ENCODE results near the gene UACA. TPM values are rescaled to one million over a fixed set of nuclear protein-coding genes. Genes with fewer than 3 reads are reported as not detected.

Gene UACA
- polyA plus RNA-seq, 1 of the 3 experiments (the other 2 are of a cell fraction): 35.9 TPM

DNA sequence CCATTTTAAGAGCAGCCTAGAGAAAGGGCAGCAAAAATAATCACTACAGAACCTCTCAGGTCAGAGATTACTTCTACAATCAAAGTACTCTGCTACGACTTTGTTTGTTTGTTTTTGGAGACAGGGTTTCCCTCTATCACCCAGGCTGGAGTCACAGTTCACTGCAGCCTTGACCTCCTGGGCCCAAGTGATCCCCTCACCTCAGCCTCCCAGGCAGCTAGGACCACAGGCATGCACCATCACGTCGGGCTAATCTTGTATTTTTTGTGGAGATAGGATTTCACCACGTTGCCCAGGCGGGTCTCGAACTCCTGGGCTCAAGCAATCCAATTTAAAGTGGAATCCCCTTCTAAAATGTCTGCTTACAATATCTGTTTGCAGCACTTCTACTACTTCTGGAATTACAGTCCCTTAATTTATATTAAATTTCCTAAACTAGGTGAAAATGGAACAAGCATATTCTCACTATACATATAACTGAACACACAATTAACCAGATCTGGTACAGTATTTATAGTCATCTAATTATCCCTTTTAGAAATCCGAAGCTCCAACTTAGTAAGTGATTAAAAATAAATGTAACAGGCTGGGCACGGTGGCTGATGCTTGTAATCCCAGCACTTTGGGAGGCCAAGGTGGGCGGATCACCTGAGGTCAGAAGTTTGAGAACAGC, 4.4 kb downstream of the UACA start:
- H3K79me2 ChIP-seq (ENCODE audit: insufficient read depth): peaks cover 93% of the 10 kb centered on the region
- H3K36me3 ChIP-seq (replicated peaks in 1 of 2; ENCODE audit: control insufficient read depth in 1 of 2, insufficient read depth in 2 of 2, low read length in 1 of 2): peaks cover 0 to 38% of the 10 kb centered on the region in 2 experiments
- no peak overlapping the region for H3K27ac ChIP-seq (ENCODE audit: low read depth in 2 of 2, low read length in 1 of 2)
- POLR2A ChIA-PET: no interaction called here
- TF ChIP-seq MXI1 (IDR thresholded peaks at IDR 0.05; ENCODE audit: low read depth, low read length) (no peak), SMC3 (IDR thresholded peaks at IDR 0.05; ENCODE audit: low read depth, low read length) (no peak), TEAD4 (IDR thresholded peaks at IDR 0.05; ENCODE audit: borderline replicate concordance, insufficient read depth) (no peak), TAF1 (IDR thresholded peaks at IDR 0.05; ENCODE audit: borderline replicate concordance, low read depth, low read length) (no peak), ELF1 (IDR thresholded peaks at IDR 0.05) (no peak), RAD21 (IDR thresholded peaks at IDR 0.05; ENCODE audit: low read length) (no peak), CHD2 (IDR thresholded peaks at IDR 0.05; ENCODE audit: low read length, partially characterized antibody) (no peak), FOXJ3 (CRISPR knock-in tag; IDR thresholded peaks at IDR 0.05) (no peak), RCOR1 (IDR thresholded peaks at IDR 0.05; ENCODE audit: low read length) (no peak)
- TF ChIP-seq, protein P1, sequence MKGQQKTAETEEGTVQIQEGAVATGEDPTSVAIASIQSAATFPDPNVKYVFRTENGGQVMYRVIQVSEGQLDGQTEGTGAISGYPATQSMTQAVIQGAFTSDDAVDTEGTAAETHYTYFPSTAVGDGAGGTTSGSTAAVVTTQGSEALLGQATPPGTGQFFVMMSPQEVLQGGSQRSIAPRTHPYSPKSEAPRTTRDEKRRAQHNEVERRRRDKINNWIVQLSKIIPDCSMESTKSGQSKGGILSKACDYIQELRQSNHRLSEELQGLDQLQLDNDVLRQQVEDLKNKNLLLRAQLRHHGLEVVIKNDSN (IDR thresholded peaks at IDR 0.05; ENCODE audit: borderline replicate concordance, low read depth): no peak
- TF ChIP-seq, protein P2, sequence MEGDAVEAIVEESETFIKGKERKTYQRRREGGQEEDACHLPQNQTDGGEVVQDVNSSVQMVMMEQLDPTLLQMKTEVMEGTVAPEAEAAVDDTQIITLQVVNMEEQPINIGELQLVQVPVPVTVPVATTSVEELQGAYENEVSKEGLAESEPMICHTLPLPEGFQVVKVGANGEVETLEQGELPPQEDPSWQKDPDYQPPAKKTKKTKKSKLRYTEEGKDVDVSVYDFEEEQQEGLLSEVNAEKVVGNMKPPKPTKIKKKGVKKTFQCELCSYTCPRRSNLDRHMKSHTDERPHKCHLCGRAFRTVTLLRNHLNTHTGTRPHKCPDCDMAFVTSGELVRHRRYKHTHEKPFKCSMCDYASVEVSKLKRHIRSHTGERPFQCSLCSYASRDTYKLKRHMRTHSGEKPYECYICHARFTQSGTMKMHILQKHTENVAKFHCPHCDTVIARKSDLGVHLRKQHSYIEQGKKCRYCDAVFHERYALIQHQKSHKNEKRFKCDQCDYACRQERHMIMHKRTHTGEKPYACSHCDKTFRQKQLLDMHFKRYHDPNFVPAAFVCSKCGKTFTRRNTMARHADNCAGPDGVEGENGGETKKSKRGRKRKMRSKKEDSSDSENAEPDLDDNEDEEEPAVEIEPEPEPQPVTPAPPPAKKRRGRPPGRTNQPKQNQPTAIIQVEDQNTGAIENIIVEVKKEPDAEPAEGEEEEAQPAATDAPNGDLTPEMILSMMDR (IDR thresholded peaks at IDR 0.05): no peak
- H3F3A ChIP-seq (replicated peaks; ENCODE audit: insufficient read depth): peaks cover 7% of the 10 kb centered on the region
- H3K4me3 ChIP-seq (ENCODE audit: low read depth in 2 of 2, low read length in 1 of 2): peak overlapping the region in 1 of 2 experiments; percentile 79; a peak in 1 of 4 replicates
- CTCF ChIA-PET: no interaction called here
- peaks cover 68% of the 10 kb centered on the region for H4K20me1 ChIP-seq (ENCODE audit: insufficient read depth)
- no peaks in the 10 kb centered on the region for H3K9me3 ChIP-seq
- no peak overlapping the region for H2AFZ ChIP-seq (ENCODE audit: low read depth)
- 86% methylated on average over 9 of the region's 9 CpGs for WGBS (ENCODE audit: low lambda C conversion rate)
- peaks cover 5 to 8% of the 10 kb centered on the region in 2 experiments; a peak in 3 of 4 replicates for H3K4me1 ChIP-seq (ENCODE audit: control insufficient read depth in 1 of 2, insufficient read depth in 2 of 2, low read depth in 1 of 2, low read length in 1 of 2)
- H3K9me2 ChIP-seq: no peaks in the 10 kb centered on the region
- no peak for DNase-seq
- H3K4me2 ChIP-seq: peak overlapping the region; percentile 92; the same call in 1 of the 2 replicates
- no peak overlapping the region for H3K9ac ChIP-seq
- no peaks in the 10 kb centered on the region for H3K27me3 ChIP-seq (ENCODE audit: insufficient read depth)

DNA sequence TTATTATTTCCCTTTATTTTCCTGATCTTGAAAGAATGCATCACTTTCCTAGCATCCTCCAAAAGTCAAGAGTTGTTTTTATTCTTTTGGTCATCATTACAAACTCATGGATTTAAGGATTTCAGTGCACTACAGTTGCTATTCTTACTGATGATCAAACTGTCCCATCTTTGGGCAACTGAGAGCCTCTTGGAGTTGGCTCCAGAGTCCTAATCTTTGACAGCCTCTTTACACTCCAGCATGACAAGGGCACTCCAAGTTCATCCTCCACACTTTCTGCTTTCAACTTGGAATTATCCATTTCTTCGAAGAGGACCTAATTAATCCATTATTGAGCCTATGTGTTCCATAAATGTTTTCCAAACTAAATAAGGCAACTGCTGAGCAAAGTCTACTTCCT, 5.7 kb downstream of the UACA start:
- peaks cover 0 to 46% of the 10 kb centered on the region in 2 experiments for H3K36me3 ChIP-seq (replicated peaks in 1 of 2; ENCODE audit: control insufficient read depth in 1 of 2, insufficient read depth in 2 of 2, low read length in 1 of 2)
- H3K27me3 ChIP-seq (ENCODE audit: insufficient read depth): no peaks in the 10 kb centered on the region
- H3K9me3 ChIP-seq: no peaks in the 10 kb centered on the region
- no peak overlapping the region for H3K9ac ChIP-seq
- peak overlapping the region; percentile 13; the same call in 1 of the 2 replicates for H3K4me2 ChIP-seq
- H3K9me2 ChIP-seq: no peaks in the 10 kb centered on the region
- no peak overlapping the region for H3K4me3 ChIP-seq (ENCODE audit: low read depth in 2 of 2, low read length in 1 of 2)
- H3K4me1 ChIP-seq (ENCODE audit: control insufficient read depth in 1 of 2, insufficient read depth in 2 of 2, low read depth in 1 of 2, low read length in 1 of 2): peaks cover 5 to 8% of the 10 kb centered on the region in 2 experiments; a peak in 3 of 4 replicates
- H3K27ac ChIP-seq (ENCODE audit: low read depth in 2 of 2, low read length in 1 of 2): no peak overlapping the region
- ChIA-PET CTCF (interaction anchor here (1.0 to 1.2 kb wide), 2 partner anchors 35 to 54 kb away, joined by 3 read pairs; no protein-coding TSS in a partner anchor), POLR2A (no interaction called here)
- peaks cover 100% of the 10 kb centered on the region for H3K79me2 ChIP-seq (ENCODE audit: insufficient read depth)
- no peak overlapping the region for H2AFZ ChIP-seq (ENCODE audit: low read depth)
- H4K20me1 ChIP-seq (ENCODE audit: insufficient read depth): peaks cover 81% of the 10 kb centered on the region
- DNase-seq: no peak
- peaks cover 11% of the 10 kb centered on the region for H3F3A ChIP-seq (replicated peaks; ENCODE audit: insufficient read depth)
- 88% methylated on average over 1 of the region's 1 CpG for WGBS (ENCODE audit: low lambda C conversion rate)
- no peak for TF ChIP-seq FOXJ3 (CRISPR knock-in tag; IDR thresholded peaks at IDR 0.05)
- no peak for TF ChIP-seq POLR2AphosphoS5 (IDR thresholded peaks at IDR 0.05; ENCODE audit: low read depth, low read length)
- no peak for TF ChIP-seq NFIC (IDR thresholded peaks at IDR 0.05; ENCODE audit: borderline replicate concordance)
- no peak for TF ChIP-seq TAF1 (IDR thresholded peaks at IDR 0.05; ENCODE audit: borderline replicate concordance, low read depth, low read length)
- no peak for TF ChIP-seq MXI1 (IDR thresholded peaks at IDR 0.05; ENCODE audit: low read depth, low read length)
- no peak for TF ChIP-seq CHD2 (IDR thresholded peaks at IDR 0.05; ENCODE audit: low read length, partially characterized antibody)
- TF ChIP-seq RFX5 (IDR thresholded peaks at IDR 0.05; ENCODE audit: low read length): no peak
- TF ChIP-seq FOXM1 (IDR thresholded peaks at IDR 0.05; ENCODE audit: low read depth): no peak
- TF ChIP-seq GABPA (IDR thresholded peaks at IDR 0.05; ENCODE audit: low read depth): no peak
- no peak for TF ChIP-seq REST (IDR thresholded peaks at IDR 0.05; ENCODE audit: low read depth, low read length)
- no peak for TF ChIP-seq RCOR1 (IDR thresholded peaks at IDR 0.05; ENCODE audit: low read length)
- TF ChIP-seq, protein P1 (IDR thresholded peaks at IDR 0.05; ENCODE audit: borderline replicate concordance, low read depth): no peak
- TF ChIP-seq TCF12 (IDR thresholded peaks at IDR 0.05): no peak

Data from SK-N-SH (cell line).